Endothelial cell of umbilical vein (primary cell): ENCODE data around the gene NIN. TPM values are rescaled to one million over a fixed set of nuclear protein-coding genes. Genes with fewer than 3 reads are reported as not detected.

Experiments
- BruUV-seq: library from RNA; stranded (reverse); fragments of 400-500 nt; replicated peaks from 2 replicates; lab custom pipeline; 2021; lab: Mats Ljungman, UMichigan
- CTCF ChIA-PET: fragments of 300-600, 350-600 bp; sonication (Branson Sonifier 250); formaldehyde crosslinking; loops from one replicate; lab custom pipeline; 2021; ENCODE audit warnings: antibody characterized with exemption, inconsistent platforms; lab: Charles Lee
- POLR2A ChIA-PET: fragments of 300-600, 350-600 bp; sonication (Branson Sonifier 250); formaldehyde crosslinking; loops from one replicate; lab custom pipeline; 2021; ENCODE audit warnings: antibody characterized with exemption, inconsistent platforms; lab: Charles Lee
- DNase-seq: peaks from one replicate; pipeline ENCODE4 v3.0.0-alpha.2; 2011; ENCODE audit warnings: low read depth, low spot score
- FAIRE-seq: peaks from 2 replicates; lab custom pipeline; 2011; peaks lifted over from hg19 to GRCh38; lab: Jason Lieb, UNC
- H2AFZ ChIP-seq: 2 replicates; pipeline ENCODE4 v1.6.0; 2012; ENCODE audit warnings: low read depth, low read length, control low read depth, inconsistent platforms
- H3K27ac ChIP-seq: 2 replicates; pipeline ENCODE4 v1.5.1; 2011; ENCODE audit warnings: low read depth, mild to moderate bottlenecking, control low read depth, low read length, moderate library complexity; ENCODE audit not compliant: insufficient read depth
- H3K27me3 ChIP-seq, 2 experiments: 2 replicates each; pipeline versions ENCODE4 v1.6.0 to v1.6.1; 2011; ENCODE audit warnings: low read length in 2 of 2, mixed read lengths in 1 of 2; ENCODE audit not compliant: control insufficient read depth in 2 of 2, insufficient read depth in 2 of 2
- H3K36me3 ChIP-seq, 2 experiments: 2 replicates in 1 of 2; 3 replicates in 1 of 2; pipeline ENCODE4 v1.5.1; 2011; ENCODE audit warnings: low read length in 2 of 2, mild to moderate bottlenecking in 1 of 2, moderate library complexity in 1 of 2; ENCODE audit not compliant: control insufficient read depth in 2 of 2, insufficient read depth in 2 of 2; ENCODE audit errors: extremely low read depth in 1 of 2
- H3K4me1 ChIP-seq: 3 replicates; pipeline ENCODE4 v1.5.1; 2011; ENCODE audit warnings: mild to moderate bottlenecking, low read length; ENCODE audit not compliant: control insufficient read depth, insufficient read depth; ENCODE audit errors: extremely low read depth
- H3K4me2 ChIP-seq: 2 replicates; pipeline ENCODE4 v1.6.1; 2011; ENCODE audit warnings: low read length, control low read depth, mixed read lengths; ENCODE audit not compliant: insufficient read depth
- H3K4me3 ChIP-seq, 3 experiments: fragments of 200-600 bp in 1 of 3; sonication (generic), shearing (Covaris generic) in 1 of 3; replicated peaks in 1 of 3; 2 replicates each; pipeline ENCODE4 v1.5.1; 2011 to 2016; ENCODE audit warnings: control low read depth in 3 of 3, low read length in 3 of 3, mild to moderate bottlenecking in 2 of 3, inconsistent platforms in 1 of 3, low read depth in 1 of 3, moderate library complexity in 1 of 3; ENCODE audit not compliant: insufficient read depth in 1 of 3
- H3K79me2 ChIP-seq: 2 replicates; pipeline ENCODE4 v1.6.0; 2012; ENCODE audit warnings: low read length, inconsistent platforms; ENCODE audit not compliant: control insufficient read depth, insufficient read depth
- H3K9ac ChIP-seq: replicated peaks from 2 replicates; pipeline ENCODE3; 2011; ENCODE audit warnings: low read length, control low read depth; ENCODE audit not compliant: insufficient read depth; ENCODE audit errors: extremely low read depth
- H3K9me1 ChIP-seq: replicated peaks from 3 replicates; pipeline ENCODE4 v1.6.0; 2011; ENCODE audit warnings: mild to moderate bottlenecking, low read length; ENCODE audit not compliant: control insufficient read depth, insufficient read depth; ENCODE audit errors: extremely low read depth
- H3K9me3 ChIP-seq: replicated peaks from 2 replicates; pipeline ENCODE4 v1.5.1; 2012; ENCODE audit warnings: low read length, inconsistent platforms; ENCODE audit not compliant: control insufficient read depth, insufficient read depth
- H4K20me1 ChIP-seq: replicated peaks from 2 replicates; pipeline ENCODE3; 2011; ENCODE audit warnings: mild to moderate bottlenecking, low read length; ENCODE audit not compliant: control insufficient read depth, insufficient read depth; ENCODE audit errors: extremely low read depth
- CTCF ChIP-seq, 2 donors: IDR thresholded peaks; 1 replicate in 1 of 2; 2 replicates in 1 of 2; pipeline ENCODE4 v1.5.1; 2011; ENCODE audit warnings: low read length in 2 of 2, mild to moderate bottlenecking in 2 of 2, moderate library complexity in 2 of 2, control low read depth in 1 of 2, inconsistent platforms in 1 of 2, low read depth in 1 of 2; ENCODE audit not compliant: insufficient read depth in 1 of 2; ENCODE audit errors: extremely low read depth in 1 of 2
- EZH2 ChIP-seq: IDR thresholded peaks from 2 replicates; pipeline ENCODE4 v1.6.1; 2012; ENCODE audit warnings: borderline replicate concordance, low read depth, mild to moderate bottlenecking, moderate library complexity, low read length, inconsistent platforms; ENCODE audit not compliant: severe bottlenecking
- GATA2 ChIP-seq: IDR thresholded peaks from 2 replicates; pipeline ENCODE4 v1.7.0; 2011; ENCODE audit warnings: low read depth, mild to moderate bottlenecking, moderate library complexity, mixed read lengths, low read length; ENCODE audit not compliant: insufficient read length, insufficient read depth
- MYC ChIP-seq: IDR thresholded peaks from one replicate; pipeline ENCODE4 v1.6.1; 2011; ENCODE audit warnings: mild to moderate bottlenecking, low read depth, low read length
- POLR2A ChIP-seq: IDR thresholded peaks from 2 replicates; pipeline ENCODE4 v1.6.1; 2012; ENCODE audit warnings: low read depth, mild to moderate bottlenecking, control low read depth, low read length
- POLR2AphosphoS5 ChIP-seq: IDR thresholded peaks from 2 replicates; pipeline ENCODE4 v1.6.1; 2012; ENCODE audit warnings: low read depth, mild to moderate bottlenecking, control low read depth, low read length, moderate library complexity; ENCODE audit not compliant: insufficient read depth
- dilution Hi-C: fragments of 300-500 bp; cut with MboI; formaldehyde crosslinking; loops from one replicate; pipeline ENCODE4 v1.15.0; 2019; ENCODE audit warnings: low sequenced_read_pairs; ENCODE audit not compliant: extremely low pct_ligation_motif_present
- intact Hi-C: fragments of 100-400 bp; cut with micrococcal nuclease; formaldehyde crosslinking; loops from one replicate; pipeline ENCODE4 v1.10.0; 2022
- polyA plus RNA-seq, 4 experiments: library from polyadenylated mRNA; depleted of rRNA in 3 of 4; stranded (reverse) in 3 of 4; unstranded in 1 of 4; fragments of >200 nt; gene quantifications; 2 replicates each; pipeline versions ENCODE4 v1.2.1 to v1.2.3, GENCODE V29; 2011 to 2012; ENCODE audit warnings: missing spikeins in 1 of 4
- total RNA-seq: library from RNA; stranded (reverse); gene quantifications from 2 replicates; pipeline ENCODE4 v1.2.3, GENCODE V29; 2021
- TF ChIP-seq, protein P1 (sequence below): IDR thresholded peaks from 2 replicates; pipeline ENCODE4 v1.6.1; 2011; ENCODE audit not compliant: insufficient read depth, insufficient read length

Gene NIN
- total and polyA plus RNA-seq, 2 donors (not counting 3 experiments of a cell fraction or from before 2014, with no cell fraction given): 7.1 to 76.3 TPM

DNA sequence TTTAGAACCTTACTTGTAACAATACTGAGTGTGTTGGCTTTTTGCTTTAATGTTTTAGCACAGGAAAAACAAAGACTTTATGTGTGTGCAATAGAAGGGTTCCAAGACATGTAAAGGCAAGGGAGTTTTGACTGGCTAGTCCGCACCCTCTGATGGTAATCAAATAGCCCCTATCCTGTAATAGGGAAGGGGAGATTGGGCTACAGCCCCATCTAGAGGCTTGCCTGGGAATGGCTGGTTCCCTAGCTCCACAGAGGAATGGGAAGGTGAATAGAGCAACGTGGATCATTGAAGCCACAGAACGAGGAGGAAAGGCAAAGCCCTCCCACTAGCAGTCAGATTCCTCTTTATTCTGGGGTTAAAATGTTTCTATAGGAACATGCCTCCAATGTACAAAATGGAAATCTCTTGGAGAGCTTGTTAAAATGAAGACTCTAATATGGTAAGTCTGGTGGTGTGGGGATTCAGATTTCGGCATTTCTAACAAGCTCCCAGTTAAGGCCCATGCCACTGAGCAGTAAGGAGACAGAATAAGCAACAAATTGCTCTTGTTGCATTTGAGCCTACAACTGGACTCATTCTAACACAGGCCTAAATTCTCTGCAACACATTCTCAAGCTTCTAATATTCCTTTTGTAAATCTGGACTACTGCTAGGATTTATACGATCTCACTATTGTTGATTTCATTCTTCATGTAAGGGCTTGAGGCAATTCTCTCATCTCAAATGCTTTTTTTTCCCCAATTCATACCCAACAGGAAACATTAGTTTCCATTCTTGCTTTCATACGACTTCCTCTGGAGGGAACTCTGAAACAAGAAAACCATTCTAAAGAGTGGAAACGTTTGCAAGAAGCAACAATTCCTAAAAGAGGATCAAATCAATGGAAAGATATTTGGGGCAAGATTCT, 57.1 kb downstream of the NIN start:
- CTCF ChIA-PET: interaction anchor here (0.6 to 6.1 kb wide), 30 partner anchors 11 to 453 kb away, joined by 3 to 91 read pairs (median 5); partner anchors contain the start of gene ATL1
- no peak overlapping the region for H3K9ac ChIP-seq
- no peaks in the 10 kb centered on the region for H3K27me3 ChIP-seq
- H3K9me1 ChIP-seq: no peaks in the 10 kb centered on the region
- no peak overlapping the region for H2AFZ ChIP-seq
- peak overlapping the region; percentile 71 for H3K27ac ChIP-seq
- no TSS peak for BruUV-seq
- POLR2A ChIA-PET: no interaction called here
- no peaks in the 10 kb centered on the region for H4K20me1 ChIP-seq
- TF ChIP-seq EZH2 (no peak), GATA2 (peak; percentile 30), CTCF (IDR thresholded peaks at IDR 0.05; ENCODE audit: extremely low read depth in 1 of 2, insufficient read depth in 1 of 2, low read depth in 1 of 2, low read length in 2 of 2) (peak; percentile 83 to 84), POLR2A (no peak), POLR2AphosphoS5 (no peak), MYC (no peak)
- TF ChIP-seq, protein P1, sequence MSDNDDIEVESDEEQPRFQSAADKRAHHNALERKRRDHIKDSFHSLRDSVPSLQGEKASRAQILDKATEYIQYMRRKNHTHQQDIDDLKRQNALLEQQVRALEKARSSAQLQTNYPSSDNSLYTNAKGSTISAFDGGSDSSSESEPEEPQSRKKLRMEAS: no peak
- intact Hi-C loops (loop anchor here (1.0 to 5.0 kb wide), 3 partner anchors 174 to 452 kb away; no protein-coding TSS in a partner anchor), dilution Hi-C loops (no loop called here)
- H3K36me3 ChIP-seq: peaks cover 12 to 28% of the 10 kb centered on the region in 2 experiments
- peaks cover 33% of the 10 kb centered on the region for H3K4me1 ChIP-seq
- H3K4me3 ChIP-seq: no peak overlapping the region
- peak; percentile 60 for DNase-seq
- FAIRE-seq: peak; percentile 84
- no peaks in the 10 kb centered on the region for H3K79me2 ChIP-seq
- no peaks in the 10 kb centered on the region for H3K9me3 ChIP-seq
- peak overlapping the region; percentile 78 for H3K4me2 ChIP-seq
